PC-3 (cell line): ENCODE results near the gene CYP26A1. TPM values are rescaled to one million over a fixed set of nuclear protein-coding genes. Genes with fewer than 3 reads are reported as not detected.

ENCODE experiments used
- ATAC-seq: fragments of 200-7000 bp; cut with Tn5 transposase; 2 replicates; pipeline ENCODE4 v1.9.1; 2020; ENCODE audit warnings: mild to moderate bottlenecking, moderate library complexity
- BruUV-seq: library from RNA; stranded (reverse); fragments of 400-500 nt; replicated peaks from 2 replicates; lab custom pipeline; 2021; lab: Mats Ljungman, UMichigan
- CTCF ChIA-PET: fragments of 300-600 bp; sonication (Branson Sonifier 250); formaldehyde crosslinking; loops from one replicate; lab custom pipeline; 2022; ENCODE audit warnings: antibody characterized with exemption; lab: Charles Lee
- POLR2A ChIA-PET: fragments of 300-600 bp; sonication (Branson Sonifier 250); formaldehyde crosslinking; loops from one replicate; lab custom pipeline; 2022; ENCODE audit warnings: antibody characterized with exemption; ENCODE audit not compliant: unreplicated experiment; lab: Charles Lee
- DNase-seq: peaks from one replicate; pipeline ENCODE4 v3.0.0-alpha.2; 2015
- H2AFZ ChIP-seq: fragments of 300-600 bp; sonication (generic); 2 replicates; pipeline ENCODE4 v1.6.0; 2016; ENCODE audit warnings: antibody characterized with exemption, low read length
- H3F3A ChIP-seq: fragments of 300-600 bp; sonication (generic); one replicate; pipeline ENCODE4 v1.6.0; 2017; ENCODE audit warnings: antibody characterized with exemption, low read length, control low read depth, mild to moderate bottlenecking; ENCODE audit not compliant: unreplicated experiment
- H3K27ac ChIP-seq: fragments of 300-600 bp; sonication (generic); 2 replicates; pipeline ENCODE4 v1.5.1; 2016; ENCODE audit warnings: mild to moderate bottlenecking, low read length
- H3K27me3 ChIP-seq: fragments of 300-600 bp; sonication (generic); 2 replicates; pipeline ENCODE4 v1.6.1; 2016; ENCODE audit warnings: low read length, mixed read lengths
- H3K36me3 ChIP-seq: fragments of 300-600 bp; sonication (generic); 2 replicates; pipeline ENCODE4 v1.6.1; 2016; ENCODE audit warnings: low read depth, mixed run types, low read length, mixed read lengths
- H3K4me1 ChIP-seq: fragments of 300-600 bp; sonication (generic); 2 replicates; pipeline ENCODE4 v1.5.1; 2016; ENCODE audit warnings: low read length; ENCODE audit not compliant: insufficient read depth
- H3K4me2 ChIP-seq: fragments of 300-600 bp; sonication (generic); 2 replicates; pipeline ENCODE4 v1.6.0; 2016; ENCODE audit warnings: low read length
- H3K4me3 ChIP-seq: fragments of 300-600 bp; sonication (generic); 2 replicates; pipeline ENCODE4 v1.5.1; 2016; ENCODE audit warnings: mild to moderate bottlenecking, low read length, mixed read lengths
- H3K79me2 ChIP-seq: fragments of 300-600 bp; sonication (generic); 2 replicates; pipeline ENCODE4 v1.6.1; 2017; ENCODE audit warnings: low read length, mixed read lengths
- H3K9ac ChIP-seq: fragments of 300-600 bp; sonication (generic); 2 replicates; pipeline ENCODE4 v1.6.0; 2016; ENCODE audit warnings: mild to moderate bottlenecking, low read length
- H3K9me2 ChIP-seq: fragments of 300-600 bp; sonication (generic); replicated peaks from 2 replicates; pipeline ENCODE4 v1.6.1; 2016; ENCODE audit warnings: mixed run types, low read length, mixed read lengths
- H3K9me3 ChIP-seq: fragments of 300-600 bp; sonication (generic); 2 replicates; pipeline ENCODE4 v1.6.1; 2016; ENCODE audit warnings: low read length, mixed read lengths
- H4K20me1 ChIP-seq: fragments of 300-600 bp; sonication (generic); 2 replicates; pipeline ENCODE4 v1.6.1; 2016; ENCODE audit warnings: low read length, mixed read lengths
- CTCF ChIP-seq: fragments of 300-600 bp; sonication (generic); conservative IDR thresholded peaks from 2 replicates; pipeline ENCODE4 v1.5.1; 2017; ENCODE audit warnings: antibody characterized with exemption, low read depth, mild to moderate bottlenecking, low read length
- EZH2 ChIP-seq: fragments of 300-600 bp; sonication (generic); IDR thresholded peaks from one replicate; pipeline ENCODE4 v1.6.1; 2017; ENCODE audit warnings: antibody characterized with exemption, mild to moderate bottlenecking, low read length; ENCODE audit not compliant: unreplicated experiment
- EZH2phosphoT487 ChIP-seq: fragments of 300-600 bp; sonication (generic); IDR thresholded peaks from 2 replicates; pipeline ENCODE4 v1.6.1; 2018; ENCODE audit warnings: mild to moderate bottlenecking, antibody characterized with exemption, low read length, borderline replicate concordance
- intact Hi-C: fragments of 100-400 bp; cut with micrococcal nuclease; formaldehyde crosslinking; loops from 2 replicates; pipeline ENCODE4 v1.9.0; 2023
- total RNA-seq: library from RNA; depleted of rRNA; stranded (reverse); fragments of >200 nt; gene quantifications from 2 replicates; pipeline ENCODE4 v1.2.3, GENCODE V29; 2014

CYP26A1 gene
- total RNA-seq, 1 experiment from 2014 or later, result 0.26 TPM

GRCh38 chr10:93081318-93081717 is 7.6 kb downstream of the CYP26A1 start:
- Histone ChIP-seq H3K4me1 (no peaks in the 10 kb centered on the region), H3F3A (no peaks in the 10 kb centered on the region), H4K20me1 (no peaks in the 10 kb centered on the region), H3K9ac (no peak overlapping the region), H3K9me3 (no peaks in the 10 kb centered on the region), H3K36me3 (no peaks in the 10 kb centered on the region), H3K4me3 (no peak overlapping the region), H3K27ac (no peak overlapping the region), H3K9me2 (no peaks in the 10 kb centered on the region), H3K79me2 (no peaks in the 10 kb centered on the region), H2AFZ (no peak overlapping the region), H3K27me3 (no peaks in the 10 kb centered on the region), H3K4me2 (no peak overlapping the region)
- intact Hi-C loops, result no loop called here
- TF ChIP-seq EZH2phosphoT487, result no peak
- no peak for TF ChIP-seq EZH2
- no peak for ATAC-seq
- BruUV-seq, result no TSS peak
- CTCF ChIA-PET, result interaction anchor here (0.6 kb wide), 1 partner anchor 120 kb away, joined by 3 read pairs; no protein-coding TSS in a partner anchor
- POLR2A ChIA-PET, result no interaction called here
- DNase-seq, result no peak

GRCh38 chr10:93081834-93082233 is 8.1 kb downstream of the CYP26A1 start:
- no peak overlapping the region for H3K27ac ChIP-seq
- H3K9me2 ChIP-seq, result no peaks in the 10 kb centered on the region
- no peak overlapping the region for H3K4me2 ChIP-seq
- H3K79me2 ChIP-seq, result no peaks in the 10 kb centered on the region
- no peak for TF ChIP-seq CTCF
- TF ChIP-seq EZH2phosphoT487, result no peak
- TF ChIP-seq EZH2, result no peak
- intact Hi-C loops, result no loop called here
- DNase-seq, result no peak
- BruUV-seq, result no TSS peak
- ATAC-seq, result no peak
- ChIA-PET CTCF (interaction anchor here (0.6 kb wide), 1 partner anchor 119 kb away, joined by 3 read pairs; no protein-coding TSS in a partner anchor), POLR2A (no interaction called here)
- no peaks in the 10 kb centered on the region for H4K20me1 ChIP-seq
- no peaks in the 10 kb centered on the region for H3K36me3 ChIP-seq
- H3F3A ChIP-seq, result no peaks in the 10 kb centered on the region
- no peak overlapping the region for H3K4me3 ChIP-seq
- H2AFZ ChIP-seq, result no peak overlapping the region
- H3K9me3 ChIP-seq, result no peaks in the 10 kb centered on the region
- H3K27me3 ChIP-seq, result no peaks in the 10 kb centered on the region
- H3K9ac ChIP-seq, result no peak overlapping the region
- H3K4me1 ChIP-seq, result no peaks in the 10 kb centered on the region

- POLR2A ChIA-PET, result no interaction called here
Observed at GRCh38 chr10:93083743-93084539, 10.2 kb downstream of the CYP26A1 start.

More at GRCh38 chr10:93083743-93084539, 10.2 kb downstream of the CYP26A1 start:
- Histone ChIP-seq H3K4me3 (no peak overlapping the region), H3K9ac (no peak overlapping the region), H3K79me2 (no peaks in the 10 kb centered on the region), H3K4me1 (no peaks in the 10 kb centered on the region), H3K9me3 (no peaks in the 10 kb centered on the region), H3F3A (no peaks in the 10 kb centered on the region), H3K36me3 (no peaks in the 10 kb centered on the region), H2AFZ (no peak overlapping the region), H3K4me2 (no peak overlapping the region), H3K27me3 (no peaks in the 10 kb centered on the region), H3K9me2 (no peaks in the 10 kb centered on the region), H3K27ac (no peak overlapping the region), H4K20me1 (no peaks in the 10 kb centered on the region)
- TF ChIP-seq EZH2phosphoT487, result no peak
- no peak for TF ChIP-seq EZH2
- no peak for TF ChIP-seq CTCF
- intact Hi-C loops, result no loop called here
- BruUV-seq, result no TSS peak
- ATAC-seq, result no peak
- CTCF ChIA-PET, result no interaction called here
- no peak for DNase-seq
